GM12878 (cell line): ENCODE measurements around the gene CETN2. TPM values are rescaled to one million over a fixed set of nuclear protein-coding genes. Genes with fewer than 3 reads are reported as not detected.

Experiments used
- ATAC-seq: fragments of 200-7000 bp; cut with Tn5 transposase; 3 replicates; pipeline ENCODE4 v1.9.1; 2020; ENCODE audit warnings: mild to moderate bottlenecking, moderate library complexity
- BruUV-seq: library from RNA; stranded (reverse); fragments of 400-500 nt; replicated peaks from 2 replicates; lab custom pipeline; 2021; lab: Mats Ljungman, UMichigan
- CTCF ChIA-PET: fragments of 300-600 bp; sonication (Branson Sonifier 250); formaldehyde crosslinking; extraction: SDS; loops from one replicate; lab custom pipeline; 2021; ENCODE audit warnings: inconsistent platforms; lab: Yijun Ruan, JAX
- POLR2A ChIA-PET: fragments of 350-600 bp; formaldehyde crosslinking; extraction: SDS; loops from one replicate; lab custom pipeline; 2021; ENCODE audit warnings: inconsistent platforms; lab: Charles Lee
- RAD21 ChIA-PET: fragments of 300-600 bp; sonication (Branson Sonifier 250); formaldehyde crosslinking; loops from one replicate; lab custom pipeline; 2023; ENCODE audit warnings: antibody characterized with exemption; ENCODE audit not compliant: unreplicated experiment; lab: Charles Lee
- SMC1A ChIA-PET: fragments of 300-600 bp; sonication (Branson Sonifier 250); formaldehyde crosslinking; loops from one replicate; lab custom pipeline; 2023; ENCODE audit not compliant: unreplicated experiment, uncharacterized antibody; lab: Charles Lee
- DNase-seq: peaks from one replicate; pipeline ENCODE4 v3.0.0-alpha.2; 2011; ENCODE audit warnings: low read depth, low spot score
- FAIRE-seq: peaks from 3 replicates; lab custom pipeline; 2011; peaks lifted over from hg19 to GRCh38; lab: Jason Lieb, UNC
- H2AFZ ChIP-seq: 2 replicates; pipeline ENCODE4 v1.6.0; 2011; ENCODE audit warnings: low read depth, low read length, control low read depth; ENCODE audit not compliant: control insufficient read depth
- H3K27ac ChIP-seq: 2 replicates; pipeline ENCODE4 v1.5.1; 2011; ENCODE audit warnings: control low read depth; ENCODE audit not compliant: control insufficient read depth, insufficient read depth
- H3K27me3 ChIP-seq, 2 experiments: replicated peaks in 1 of 2; 2 replicates each; pipeline versions ENCODE4 v1.6.0 to v1.6.1; 2011; ENCODE audit warnings: low read length in 1 of 2; ENCODE audit not compliant: control insufficient read depth in 2 of 2, insufficient read depth in 2 of 2
- H3K36me3 ChIP-seq, 2 experiments: 2 replicates each; pipeline ENCODE4 v1.5.1; 2011; ENCODE audit warnings: low read length in 1 of 2; ENCODE audit not compliant: control insufficient read depth in 2 of 2, insufficient read depth in 2 of 2
- H3K4me1 ChIP-seq: 2 replicates; pipeline ENCODE4 v1.6.1; 2011; ENCODE audit warnings: mild to moderate bottlenecking, low read length, moderate library complexity, mixed read lengths; ENCODE audit not compliant: control insufficient read depth, insufficient read depth
- H3K4me2 ChIP-seq: 2 replicates; pipeline ENCODE4 v1.6.0; 2011; ENCODE audit warnings: control low read depth; ENCODE audit not compliant: control insufficient read depth, insufficient read depth
- H3K4me3 ChIP-seq: fragments of 200-600 bp; sonication (generic); 2 replicates; pipeline ENCODE4 v1.5.1; 2016
- H3K79me2 ChIP-seq: 2 replicates; pipeline ENCODE4 v1.6.0; 2011; ENCODE audit warnings: low read length; ENCODE audit not compliant: control insufficient read depth, insufficient read depth
- H3K9ac ChIP-seq: 2 replicates; pipeline ENCODE4 v1.8.0; 2011; ENCODE audit warnings: low read length, control low read depth, mixed read lengths; ENCODE audit not compliant: control insufficient read depth, insufficient read depth
- H3K9me3 ChIP-seq: replicated peaks from 3 replicates; pipeline ENCODE4 v1.5.1; 2011; ENCODE audit warnings: mild to moderate bottlenecking, low read length; ENCODE audit not compliant: control insufficient read depth, insufficient read depth
- H4K20me1 ChIP-seq: 2 replicates; pipeline ENCODE4 v1.6.0; 2011; ENCODE audit not compliant: control insufficient read depth, insufficient read depth
- CREB1 ChIP-seq: IDR thresholded peaks from 2 replicates; pipeline ENCODE4 v1.6.1; 2012; ENCODE audit warnings: low read depth, mild to moderate bottlenecking, inconsistent platforms
- CREM ChIP-seq: IDR thresholded peaks from 2 replicates; pipeline ENCODE4 v1.6.1; 2014; ENCODE audit warnings: antibody characterized with exemption, low read depth
- GATAD2B ChIP-seq: fragments of 450-650 bp; conservative IDR thresholded peaks from 2 replicates; pipeline ENCODE4 v1.6.1; 2017; ENCODE audit warnings: low read depth, mild to moderate bottlenecking, moderate library complexity
- NFXL1 ChIP-seq: fragments of 450-650 bp; IDR thresholded peaks from 2 replicates; pipeline ENCODE4 v1.6.1; 2017; ENCODE audit warnings: antibody characterized with exemption, mild to moderate bottlenecking, borderline replicate concordance
- RB1 ChIP-seq: fragments of 450-650 bp; formaldehyde crosslinking; IDR thresholded peaks from 2 replicates; pipeline ENCODE4 v1.6.1; 2017; ENCODE audit warnings: mild to moderate bottlenecking, borderline replicate concordance
- RCOR1 ChIP-seq: conservative IDR thresholded peaks from 2 replicates; pipeline ENCODE4 v1.6.1; 2012; ENCODE audit warnings: low read depth, low read length, improper control_type of control experiment
- ZBED1 ChIP-seq: IDR thresholded peaks from 2 replicates; pipeline ENCODE4 v1.6.1; 2016; ENCODE audit warnings: borderline replicate concordance
- WGBS: methylation state at CpG from one replicate; pipeline ENCODE4 v1.1.6; 2016; ENCODE audit warnings: low lambda C conversion rate; ENCODE audit not compliant: insufficient replicate concordance, insufficient coverage; ENCODE audit errors: missing lambda C conversion rate; 5-methylcytosine and 5-hydroxymethylcytosine counted together
- in situ Hi-C: fragments of 300-500 bp; cut with MboI; formaldehyde crosslinking; loops from 9 replicates; pipeline ENCODE4 v1.14.3; 2018; ENCODE audit warnings: mixed read lengths
- intact Hi-C: fragments of 100-400 bp; cut with micrococcal nuclease; formaldehyde crosslinking; loops from one replicate; pipeline ENCODE4 v1.14.2; 2022; ENCODE audit not compliant: unreplicated experiment
- polyA plus RNA-seq, 11 experiments: library from polyadenylated mRNA; depleted of rRNA in 4 of 11; unstranded in 6 of 11; stranded (reverse) in 5 of 11; fragments of >200 nt; fragmentation: Nextera tagmentation in 4 of 11; fragmentation: Illumina TruSeq in 1 of 11; extraction: Ambion mirVana in 4 of 11; extraction: Trizol in 1 of 11; gene quantifications; 1 replicate in 1 of 11; 2 replicates in 10 of 11; pipeline versions ENCODE4 v1.2.1 to v1.2.3, GENCODE V29; 2011 to 2016; ENCODE audit warnings: inconsistent platforms in 2 of 11, missing spikeins in 2 of 11, low read depth in 1 of 11
- total RNA-seq, 4 experiments: library from RNA; depleted of rRNA in 3 of 4; stranded (reverse); fragments of >200 nt in 3 of 4; fragmentation: Illumina TruSeq in 1 of 4; extraction: Trizol in 1 of 4; gene quantifications; 2 replicates each; pipeline versions ENCODE4 v1.2.1 to v1.2.3, GENCODE V29; 2013 to 2021
- TF ChIP-seq, protein P1 (sequence below): fragments of 450-650 bp; IDR thresholded peaks from 2 replicates; pipeline ENCODE4 v1.6.1; 2017; ENCODE audit warnings: mild to moderate bottlenecking, moderate library complexity
- TF ChIP-seq, protein P2 (sequence below): fragments of 450-650 bp; IDR thresholded peaks from 2 replicates; pipeline ENCODE4 v1.6.1; 2017; ENCODE audit warnings: mild to moderate bottlenecking, moderate library complexity

CETN2 gene
- total and polyA plus RNA-seq, 10 of the 15 experiments (the other 5 are each of a cell fraction or from before 2014, with no cell fraction given), result 12.0 to 30.3 (median 20.0) TPM

DNA sequence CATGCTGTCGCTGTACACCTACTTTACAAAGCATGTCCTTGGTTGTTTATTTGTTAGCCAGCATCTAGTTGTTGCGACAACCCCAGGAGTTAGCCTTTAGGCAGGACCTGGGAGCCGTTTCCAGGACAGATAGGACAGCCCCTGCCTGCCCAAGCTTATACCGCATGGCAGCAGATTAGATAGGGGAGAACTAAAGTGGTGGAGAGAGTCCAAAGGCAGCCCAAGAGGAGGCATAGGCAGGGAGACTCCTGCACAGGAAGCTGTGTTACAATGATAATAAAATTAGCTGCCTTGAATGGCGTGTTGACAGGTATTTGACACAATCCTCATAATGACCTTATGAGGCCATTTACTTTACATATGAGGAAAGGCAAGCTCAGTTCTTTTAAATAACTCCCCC is 13.3 kb upstream of the CETN2 start:
- DNase-seq (no peak), FAIRE-seq (no peak), ATAC-seq (no peak)
- in situ Hi-C loops (no loop called here), intact Hi-C loops (no loop called here)
- Histone ChIP-seq H2AFZ (no peak overlapping the region), H4K20me1 (no peaks in the 10 kb centered on the region), H3K79me2 (no peaks in the 10 kb centered on the region; the same call in 1 of the 2 replicates), H3K4me2 (no peak overlapping the region), H3K36me3 (no peaks in the 10 kb centered on the region), H3K4me1 (no peaks in the 10 kb centered on the region), H3K4me3 (no peak overlapping the region), H3K27me3 (no peaks in the 10 kb centered on the region), H3K9me3 (no peaks in the 10 kb centered on the region), H3K9ac (no peak overlapping the region), H3K27ac (no peak overlapping the region)
- POLR2A ChIA-PET, result no interaction called here
- BruUV-seq, result no TSS peak
- RAD21 ChIA-PET, result no interaction called here
- 55% methylated on average over 5 of the region's 5 CpGs for WGBS
- CTCF ChIA-PET, result no interaction called here
- TF ChIP-seq GATAD2B, result no peak
- SMC1A ChIA-PET, result no interaction called here

DNA sequence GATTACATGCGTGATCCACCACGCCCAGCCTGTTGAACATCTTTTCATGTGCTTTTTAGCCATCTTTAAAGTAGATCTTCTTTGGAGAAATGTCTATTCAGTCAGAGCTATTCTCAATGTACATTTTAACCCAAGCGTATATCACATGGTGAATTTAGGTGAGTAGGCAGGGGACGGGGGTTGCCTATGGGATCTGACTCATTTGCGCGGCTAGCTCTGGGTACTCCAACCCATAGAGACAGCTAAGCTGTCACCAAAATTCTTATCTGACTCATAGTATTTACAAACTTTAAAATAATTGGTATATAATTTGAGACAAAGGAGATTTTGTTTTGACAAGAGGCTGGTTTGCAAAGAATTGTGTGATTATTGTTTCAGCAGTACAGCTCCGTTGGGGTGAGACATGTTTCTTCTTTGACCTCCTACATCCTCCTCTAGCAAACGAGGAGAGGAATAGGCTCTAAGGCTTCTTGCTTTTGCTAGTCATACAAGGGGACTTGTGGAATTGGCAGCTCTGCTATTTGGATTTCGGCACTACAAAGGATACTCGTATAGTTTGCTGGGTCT is 12.3 kb upstream of the CETN2 start:
- Histone ChIP-seq H3K4me3 (no peak overlapping the region), H2AFZ (no peak overlapping the region), H4K20me1 (no peaks in the 10 kb centered on the region), H3K79me2 (no peaks in the 10 kb centered on the region; the same call in 1 of the 2 replicates), H3K4me1 (no peaks in the 10 kb centered on the region), H3K27ac (no peak overlapping the region), H3K27me3 (no peaks in the 10 kb centered on the region), H3K9ac (no peak overlapping the region), H3K4me2 (no peak overlapping the region), H3K9me3 (no peaks in the 10 kb centered on the region), H3K36me3 (no peaks in the 10 kb centered on the region)
- FAIRE-seq (no peak), DNase-seq (no peak), ATAC-seq (no peak)
- ChIA-PET SMC1A (no interaction called here), RAD21 (no interaction called here), CTCF (no interaction called here), POLR2A (no interaction called here)
- intact Hi-C loops, result no loop called here
- WGBS, result 73% methylated on average over 10 of the region's 10 CpGs
- BruUV-seq, result no TSS peak
- in situ Hi-C loops, result no loop called here
- TF ChIP-seq NFXL1 (no peak), CREM (no peak), CREB1 (no peak), RCOR1 (no peak), ZBED1 (no peak), RB1 (no peak)
- TF ChIP-seq, protein P1, sequence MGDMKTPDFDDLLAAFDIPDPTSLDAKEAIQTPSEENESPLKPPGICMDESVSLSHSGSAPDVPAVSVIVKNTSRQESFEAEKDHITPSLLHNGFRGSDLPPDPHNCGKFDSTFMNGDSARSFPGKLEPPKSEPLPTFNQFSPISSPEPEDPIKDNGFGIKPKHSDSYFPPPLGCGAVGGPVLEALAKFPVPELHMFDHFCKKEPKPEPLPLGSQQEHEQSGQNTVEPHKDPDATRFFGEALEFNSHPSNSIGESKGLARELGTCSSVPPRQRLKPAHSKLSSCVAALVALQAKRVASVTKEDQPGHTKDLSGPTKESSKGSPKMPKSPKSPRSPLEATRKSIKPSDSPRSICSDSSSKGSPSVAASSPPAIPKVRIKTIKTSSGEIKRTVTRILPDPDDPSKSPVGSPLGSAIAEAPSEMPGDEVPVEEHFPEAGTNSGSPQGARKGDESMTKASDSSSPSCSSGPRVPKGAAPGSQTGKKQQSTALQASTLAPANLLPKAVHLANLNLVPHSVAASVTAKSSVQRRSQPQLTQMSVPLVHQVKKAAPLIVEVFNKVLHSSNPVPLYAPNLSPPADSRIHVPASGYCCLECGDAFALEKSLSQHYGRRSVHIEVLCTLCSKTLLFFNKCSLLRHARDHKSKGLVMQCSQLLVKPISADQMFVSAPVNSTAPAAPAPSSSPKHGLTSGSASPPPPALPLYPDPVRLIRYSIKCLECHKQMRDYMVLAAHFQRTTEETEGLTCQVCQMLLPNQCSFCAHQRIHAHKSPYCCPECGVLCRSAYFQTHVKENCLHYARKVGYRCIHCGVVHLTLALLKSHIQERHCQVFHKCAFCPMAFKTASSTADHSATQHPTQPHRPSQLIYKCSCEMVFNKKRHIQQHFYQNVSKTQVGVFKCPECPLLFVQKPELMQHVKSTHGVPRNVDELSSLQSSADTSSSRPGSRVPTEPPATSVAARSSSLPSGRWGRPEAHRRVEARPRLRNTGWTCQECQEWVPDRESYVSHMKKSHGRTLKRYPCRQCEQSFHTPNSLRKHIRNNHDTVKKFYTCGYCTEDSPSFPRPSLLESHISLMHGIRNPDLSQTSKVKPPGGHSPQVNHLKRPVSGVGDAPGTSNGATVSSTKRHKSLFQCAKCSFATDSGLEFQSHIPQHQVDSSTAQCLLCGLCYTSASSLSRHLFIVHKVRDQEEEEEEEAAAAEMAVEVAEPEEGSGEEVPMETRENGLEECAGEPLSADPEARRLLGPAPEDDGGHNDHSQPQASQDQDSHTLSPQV, result no peak
- TF ChIP-seq, protein P2, sequence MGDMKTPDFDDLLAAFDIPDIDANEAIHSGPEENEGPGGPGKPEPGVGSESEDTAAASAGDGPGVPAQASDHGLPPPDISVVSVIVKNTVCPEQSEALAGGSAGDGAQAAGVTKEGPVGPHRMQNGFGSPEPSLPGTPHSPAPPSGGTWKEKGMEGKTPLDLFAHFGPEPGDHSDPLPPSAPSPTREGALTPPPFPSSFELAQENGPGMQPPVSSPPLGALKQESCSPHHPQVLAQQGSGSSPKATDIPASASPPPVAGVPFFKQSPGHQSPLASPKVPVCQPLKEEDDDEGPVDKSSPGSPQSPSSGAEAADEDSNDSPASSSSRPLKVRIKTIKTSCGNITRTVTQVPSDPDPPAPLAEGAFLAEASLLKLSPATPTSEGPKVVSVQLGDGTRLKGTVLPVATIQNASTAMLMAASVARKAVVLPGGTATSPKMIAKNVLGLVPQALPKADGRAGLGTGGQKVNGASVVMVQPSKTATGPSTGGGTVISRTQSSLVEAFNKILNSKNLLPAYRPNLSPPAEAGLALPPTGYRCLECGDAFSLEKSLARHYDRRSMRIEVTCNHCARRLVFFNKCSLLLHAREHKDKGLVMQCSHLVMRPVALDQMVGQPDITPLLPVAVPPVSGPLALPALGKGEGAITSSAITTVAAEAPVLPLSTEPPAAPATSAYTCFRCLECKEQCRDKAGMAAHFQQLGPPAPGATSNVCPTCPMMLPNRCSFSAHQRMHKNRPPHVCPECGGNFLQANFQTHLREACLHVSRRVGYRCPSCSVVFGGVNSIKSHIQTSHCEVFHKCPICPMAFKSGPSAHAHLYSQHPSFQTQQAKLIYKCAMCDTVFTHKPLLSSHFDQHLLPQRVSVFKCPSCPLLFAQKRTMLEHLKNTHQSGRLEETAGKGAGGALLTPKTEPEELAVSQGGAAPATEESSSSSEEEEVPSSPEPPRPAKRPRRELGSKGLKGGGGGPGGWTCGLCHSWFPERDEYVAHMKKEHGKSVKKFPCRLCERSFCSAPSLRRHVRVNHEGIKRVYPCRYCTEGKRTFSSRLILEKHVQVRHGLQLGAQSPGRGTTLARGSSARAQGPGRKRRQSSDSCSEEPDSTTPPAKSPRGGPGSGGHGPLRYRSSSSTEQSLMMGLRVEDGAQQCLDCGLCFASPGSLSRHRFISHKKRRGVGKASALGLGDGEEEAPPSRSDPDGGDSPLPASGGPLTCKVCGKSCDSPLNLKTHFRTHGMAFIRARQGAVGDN, result no peak
